Measurements from ENCODE around the gene GPR146.
"Not testable (repeated sequence)": the region's sequence is repeated elsewhere in the genome, so short reads cannot be mapped to it uniquely, and the experiment has no call there.

GPR146 gene

DNA sequence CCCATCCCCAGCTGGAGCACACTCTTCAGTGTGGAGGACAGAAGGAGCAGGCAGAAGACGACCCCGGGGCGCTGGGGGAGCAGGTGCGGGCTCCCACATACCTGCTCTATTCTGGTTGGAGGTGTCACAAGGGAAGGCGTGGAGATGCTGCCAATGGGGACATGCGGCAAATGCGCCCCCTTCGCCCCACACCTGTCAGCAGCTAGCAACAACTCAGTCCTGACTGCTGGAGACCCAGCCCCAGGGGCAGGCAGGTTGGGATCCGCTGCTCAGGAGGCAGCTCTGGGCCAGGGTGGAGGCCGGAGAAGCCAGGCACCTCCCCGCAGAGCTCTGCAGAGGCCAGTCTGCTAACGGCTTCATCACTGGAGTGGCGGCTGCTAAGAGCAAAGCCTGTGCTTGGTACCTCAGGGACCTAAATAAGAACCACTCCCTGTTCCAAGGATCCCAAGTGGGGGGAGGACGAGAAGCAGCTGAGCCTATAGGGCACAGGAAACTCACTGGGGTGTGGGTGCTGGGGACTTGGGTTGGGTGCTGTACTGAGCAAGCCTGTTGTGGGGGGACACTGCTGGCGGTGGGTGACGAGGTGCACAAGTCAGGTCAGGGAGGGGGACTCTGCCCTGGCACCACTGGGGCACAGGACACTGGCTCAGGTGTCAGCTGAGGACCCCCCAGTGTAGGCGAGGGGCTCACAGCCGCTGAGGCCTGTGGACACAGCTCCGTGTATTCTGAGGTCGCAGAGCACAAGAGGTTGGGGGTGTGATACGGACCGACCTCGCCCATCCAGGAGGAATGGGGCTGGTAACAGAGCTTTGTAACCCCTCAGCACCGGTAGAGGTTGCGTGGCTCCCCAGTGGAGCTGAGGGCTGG is 19.2 kb upstream of the GPR146 start:
- in situ Hi-C loops (cut with MboI; ENCODE audit: low sequenced_read_pairs), result no loop called here

DNA sequence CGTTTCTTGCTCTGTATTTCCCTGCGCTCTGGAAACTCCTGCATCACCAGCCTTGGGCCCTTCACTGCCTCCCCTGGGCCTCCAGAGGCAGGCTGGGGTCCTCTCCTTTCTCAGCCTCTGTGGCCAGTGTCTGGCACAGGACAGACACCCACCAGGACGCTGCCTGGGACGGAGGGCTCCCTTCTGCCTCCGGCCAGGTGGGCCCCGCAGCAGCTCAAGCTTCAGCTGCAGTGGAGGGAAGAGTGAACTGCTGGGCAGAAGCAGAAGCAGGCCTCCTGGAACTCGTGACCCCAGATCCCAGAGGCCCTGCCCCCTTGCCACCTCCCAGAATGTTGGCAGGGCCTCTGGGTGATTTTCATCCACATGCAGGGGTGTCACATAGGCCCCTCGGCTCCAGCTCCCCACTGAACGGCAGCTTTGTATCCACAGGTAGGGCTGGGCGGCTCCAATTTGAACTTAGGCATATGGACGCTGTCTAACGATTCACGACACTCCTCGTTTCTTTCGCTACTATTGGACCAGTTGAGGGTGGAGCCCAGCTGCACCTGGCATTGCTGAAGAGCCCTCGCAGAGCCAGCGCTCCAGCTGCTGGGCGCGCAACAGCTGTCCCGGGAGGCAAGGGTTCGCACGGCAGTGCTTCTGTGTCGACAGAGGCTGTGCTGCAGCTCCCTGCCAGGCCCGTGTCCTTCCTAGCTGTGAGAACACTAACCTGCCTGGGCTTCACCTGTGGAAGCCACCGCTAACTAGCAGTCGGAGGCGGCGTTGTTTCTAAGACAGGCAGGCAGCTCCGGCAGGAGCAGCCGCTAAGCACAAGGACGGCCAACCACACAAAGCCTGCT is 18.4 kb upstream of the GPR146 start:
- in situ Hi-C loops (cut with MboI; ENCODE audit: low sequenced_read_pairs), result no loop called here

DNA sequence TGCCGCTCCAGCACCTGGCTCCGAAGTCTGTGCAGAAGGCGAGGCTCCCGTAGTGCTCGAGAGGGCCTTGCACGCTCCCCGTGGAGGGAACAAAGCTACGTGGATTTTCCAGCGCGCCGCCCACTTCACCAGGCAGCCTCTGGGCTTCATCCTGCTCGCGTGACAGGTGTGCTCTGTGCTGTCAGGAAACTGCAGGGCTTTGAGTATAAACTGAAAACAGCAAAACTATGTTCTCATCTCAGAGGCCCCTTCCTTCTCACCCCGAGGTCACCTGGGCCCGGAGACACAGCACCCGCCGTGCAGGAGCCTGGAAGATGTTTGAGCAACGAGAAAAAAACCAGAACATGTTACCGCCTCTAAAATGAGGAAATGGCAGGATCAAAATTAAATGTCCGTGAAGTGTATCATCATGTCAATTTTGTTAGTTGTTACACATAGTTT is 17.6 kb upstream of the GPR146 start:
- in situ Hi-C loops (cut with MboI; ENCODE audit: low sequenced_read_pairs), result no loop called here

DNA sequence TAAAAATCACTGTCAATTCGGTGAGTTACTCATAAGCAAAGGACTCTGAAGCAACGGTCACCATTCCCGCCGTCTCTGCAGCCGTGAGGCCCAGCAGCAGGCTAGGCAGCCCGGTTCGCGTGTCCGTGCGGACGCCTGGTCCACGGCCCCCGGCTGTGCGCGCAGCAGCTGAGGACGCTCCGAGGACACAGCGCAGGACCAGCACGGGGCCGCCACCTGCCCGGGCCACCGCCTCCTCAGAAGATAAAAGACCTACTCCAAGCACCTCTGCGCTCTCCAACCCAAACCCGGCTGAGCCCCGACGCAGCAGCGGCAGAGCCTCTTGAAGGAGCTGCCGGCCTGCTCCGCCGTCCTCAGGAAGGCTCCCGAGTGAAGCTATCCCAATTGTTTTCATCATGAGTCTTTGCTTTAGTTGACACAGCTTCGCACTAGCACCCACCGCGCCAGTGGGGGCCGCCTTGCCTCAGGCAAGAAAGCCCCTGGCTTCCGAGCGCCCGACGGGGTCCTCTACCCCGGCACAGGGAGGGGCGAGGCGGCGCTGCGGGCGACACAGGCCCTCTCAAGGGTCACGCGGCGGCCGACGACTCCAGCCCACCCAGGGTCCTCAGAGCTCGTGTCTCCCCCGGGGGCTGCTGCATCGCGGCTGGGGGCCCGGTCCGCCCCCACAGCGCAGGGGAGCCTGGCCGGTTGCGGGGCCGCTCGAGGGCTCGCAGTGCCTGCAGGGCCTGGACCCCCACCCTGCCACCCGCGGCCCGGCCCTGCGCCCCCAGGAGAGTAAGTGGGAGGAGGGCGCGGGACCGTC is 16.9 kb upstream of the GPR146 start:
- in situ Hi-C loops (cut with MboI; ENCODE audit: low sequenced_read_pairs), result no loop called here

DNA sequence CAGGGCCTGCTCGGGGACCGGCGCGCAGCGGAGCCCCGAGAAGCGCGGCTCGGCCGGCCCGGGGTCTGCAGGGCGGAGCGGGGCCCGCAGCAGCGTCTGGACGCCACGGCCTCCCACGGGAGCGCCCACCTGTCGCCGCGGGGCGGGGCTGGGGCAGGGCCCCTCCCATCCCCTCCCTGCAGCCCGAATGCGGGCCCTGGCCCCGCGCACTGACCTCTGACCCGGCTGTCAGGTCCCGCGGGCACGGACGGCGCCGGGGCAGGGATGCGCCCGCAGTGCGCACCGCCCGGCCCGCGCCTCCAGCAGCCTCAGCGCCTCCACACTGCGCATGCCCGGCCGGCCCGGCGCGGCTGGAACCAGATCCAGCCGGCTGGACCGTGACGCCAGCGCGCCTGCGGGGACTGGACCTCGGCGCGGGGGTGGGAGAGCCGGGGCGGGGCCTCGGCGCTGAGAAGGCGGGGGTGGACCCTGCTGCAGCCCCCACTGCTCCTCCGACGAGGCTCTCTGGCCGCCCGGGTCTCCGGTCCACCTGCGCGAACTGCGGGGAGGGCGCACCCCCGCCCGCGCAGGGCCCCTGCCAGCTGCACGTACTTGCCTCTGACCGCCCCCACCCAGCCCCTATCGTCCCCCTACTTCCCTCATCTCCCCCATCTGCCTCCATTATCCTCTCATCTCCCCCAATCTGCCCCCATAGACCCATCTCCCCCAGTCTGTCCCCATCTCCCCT is 16.1 kb upstream of the GPR146 start:
- in situ Hi-C loops (cut with MboI; ENCODE audit: low sequenced_read_pairs), result no loop called here

DNA sequence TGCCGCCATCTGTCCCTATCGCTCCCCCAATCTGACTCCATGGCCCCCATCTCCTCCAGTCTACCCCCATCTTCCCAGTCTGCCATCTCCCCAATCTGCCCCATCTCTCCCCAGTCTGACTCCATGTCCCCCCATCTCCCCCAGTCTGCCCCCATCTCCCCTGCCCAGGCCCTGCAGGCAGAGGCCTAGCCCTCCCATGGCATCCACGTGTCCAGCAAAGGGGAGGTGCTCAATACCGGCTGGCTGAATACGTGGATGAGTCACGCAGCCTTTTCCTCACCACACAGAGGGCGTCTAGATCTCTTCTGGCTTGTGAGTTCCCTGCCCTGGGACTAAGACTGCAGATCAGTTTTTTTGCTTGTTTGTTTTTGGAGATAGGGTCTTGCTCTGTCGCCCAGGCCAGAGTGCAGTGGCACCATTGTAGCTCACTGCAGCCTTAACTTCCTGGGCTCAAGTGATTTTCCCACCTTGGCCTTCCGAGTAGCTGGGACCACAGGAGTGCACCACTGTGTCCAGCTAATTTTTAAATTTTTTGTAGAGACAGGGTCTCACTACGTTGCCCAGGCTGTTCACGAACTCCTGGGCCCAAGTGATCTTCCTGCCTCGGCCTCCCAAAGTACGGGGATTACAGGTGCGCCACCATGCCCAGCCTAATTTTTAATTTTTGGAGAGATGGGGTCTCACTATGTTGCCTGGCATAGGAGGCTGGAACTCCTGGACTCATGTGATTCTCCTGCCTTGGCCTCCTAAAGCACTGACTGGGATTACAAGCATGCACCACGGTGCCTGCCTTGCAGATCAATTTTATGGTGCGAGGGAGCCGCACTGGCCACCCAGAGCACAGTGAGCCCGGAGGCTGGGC is 15.3 kb upstream of the GPR146 start:
- in situ Hi-C loops (cut with MboI; ENCODE audit: low sequenced_read_pairs), result no loop called here

DNA sequence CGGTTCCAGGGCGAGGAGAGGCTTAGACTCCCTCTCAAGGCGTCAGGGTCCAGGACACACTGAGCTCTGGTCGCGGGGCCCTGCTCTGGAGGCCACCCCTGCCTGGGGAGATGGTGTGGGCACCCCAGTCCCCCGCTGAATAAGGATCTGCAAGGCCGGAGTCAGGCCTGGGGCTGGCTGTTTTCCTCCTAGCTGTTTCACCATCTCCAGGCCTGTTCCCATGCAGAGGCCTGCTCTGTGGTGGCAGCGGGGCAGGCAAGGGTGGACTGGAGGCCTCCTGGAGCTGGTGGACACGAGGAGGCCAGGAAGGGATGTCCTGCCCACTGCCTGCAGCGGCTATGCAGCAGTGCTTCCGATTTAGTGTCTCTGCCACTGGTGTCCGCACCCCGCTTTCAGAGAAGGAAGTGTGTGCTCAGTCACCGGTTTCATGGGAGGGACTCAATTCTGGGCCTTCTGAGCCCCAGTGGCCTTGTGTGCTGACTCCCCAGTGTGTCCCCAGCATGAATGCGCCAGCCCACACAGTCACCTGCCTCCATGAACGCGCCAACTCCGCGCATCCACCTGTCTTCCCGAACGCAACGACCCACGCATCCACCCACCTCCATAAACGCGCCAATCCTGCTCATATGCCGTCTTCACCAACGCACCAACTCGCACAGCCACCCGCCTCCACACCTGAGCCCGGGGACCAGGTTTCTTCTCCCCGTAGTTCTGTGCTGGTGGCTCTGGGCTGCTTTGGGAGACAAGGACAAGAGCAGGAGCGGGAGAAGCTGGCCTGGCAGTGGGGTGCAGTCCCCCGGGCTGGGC is 14.5 kb upstream of the GPR146 start:
- in situ Hi-C loops (cut with MboI; ENCODE audit: low sequenced_read_pairs), result no loop called here

DNA sequence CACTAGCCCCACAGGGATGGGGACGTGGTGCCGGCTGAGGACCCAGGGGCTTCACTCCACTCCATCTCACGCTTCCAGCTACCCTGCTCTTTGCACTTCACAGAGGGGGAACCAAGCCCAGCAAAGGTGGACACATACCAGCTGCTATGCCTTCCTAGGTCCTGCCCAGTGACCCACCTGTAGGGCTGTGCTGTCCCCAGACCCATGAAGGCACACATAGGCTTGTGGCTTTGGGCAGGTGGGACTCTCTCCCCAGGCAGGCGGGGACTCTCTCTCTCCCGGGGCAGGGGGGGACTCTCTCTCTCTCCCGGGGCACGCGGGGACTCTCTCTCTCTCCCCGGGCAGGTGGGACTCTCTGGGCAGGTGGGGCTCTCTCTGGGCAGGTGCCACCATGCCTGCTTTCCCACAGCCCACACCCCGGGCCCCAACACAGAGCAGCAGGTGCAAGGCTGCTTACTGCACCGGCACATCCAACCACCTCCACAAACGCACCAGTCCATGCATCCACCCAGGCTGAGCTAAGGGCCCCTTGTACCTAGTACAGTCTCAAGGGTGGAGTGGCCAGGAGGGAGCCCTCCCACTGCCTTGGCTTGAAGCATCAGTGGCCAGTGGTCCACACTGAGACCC is 13.8 kb upstream of the GPR146 start:
- in situ Hi-C loops (cut with MboI; ENCODE audit: low sequenced_read_pairs), result no loop called here

DNA sequence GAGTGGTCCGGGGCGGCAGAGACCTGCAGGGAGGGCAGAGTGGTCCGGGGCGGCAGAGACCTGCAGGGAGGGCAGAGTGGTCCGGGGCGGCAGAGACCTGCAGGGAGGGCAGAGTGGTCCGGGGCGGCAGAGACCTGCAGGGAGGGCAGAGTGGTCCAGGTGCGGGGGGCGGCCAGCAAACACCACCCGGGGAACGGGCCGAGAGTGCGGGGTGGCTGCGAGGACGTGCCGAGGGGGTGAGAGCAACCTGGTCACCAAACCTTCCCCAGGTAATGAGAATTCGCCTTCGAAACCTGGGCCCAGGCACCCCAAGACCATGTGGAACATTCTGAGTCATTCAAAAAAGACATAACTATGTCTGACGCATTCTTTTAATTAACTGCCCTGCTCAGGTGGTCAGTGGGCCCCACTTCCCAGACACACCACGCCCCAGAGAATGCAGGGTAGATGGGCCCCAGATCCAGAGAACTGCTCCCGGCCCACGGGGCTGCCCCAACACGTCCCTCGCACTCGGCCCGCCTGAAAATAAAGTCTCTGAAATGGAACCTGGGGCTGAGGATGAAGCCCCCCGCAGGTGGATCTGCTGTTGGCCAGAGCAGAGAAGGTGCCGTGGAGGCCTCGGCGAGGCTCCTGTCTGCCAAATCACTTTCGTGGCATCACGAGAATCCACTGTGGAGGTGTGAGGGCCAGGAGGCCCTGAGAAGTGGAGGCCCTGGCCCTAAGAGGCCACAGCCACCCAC is 12.5 kb upstream of the GPR146 start:
- in situ Hi-C loops (cut with MboI; ENCODE audit: low sequenced_read_pairs), result no loop called here

DNA sequence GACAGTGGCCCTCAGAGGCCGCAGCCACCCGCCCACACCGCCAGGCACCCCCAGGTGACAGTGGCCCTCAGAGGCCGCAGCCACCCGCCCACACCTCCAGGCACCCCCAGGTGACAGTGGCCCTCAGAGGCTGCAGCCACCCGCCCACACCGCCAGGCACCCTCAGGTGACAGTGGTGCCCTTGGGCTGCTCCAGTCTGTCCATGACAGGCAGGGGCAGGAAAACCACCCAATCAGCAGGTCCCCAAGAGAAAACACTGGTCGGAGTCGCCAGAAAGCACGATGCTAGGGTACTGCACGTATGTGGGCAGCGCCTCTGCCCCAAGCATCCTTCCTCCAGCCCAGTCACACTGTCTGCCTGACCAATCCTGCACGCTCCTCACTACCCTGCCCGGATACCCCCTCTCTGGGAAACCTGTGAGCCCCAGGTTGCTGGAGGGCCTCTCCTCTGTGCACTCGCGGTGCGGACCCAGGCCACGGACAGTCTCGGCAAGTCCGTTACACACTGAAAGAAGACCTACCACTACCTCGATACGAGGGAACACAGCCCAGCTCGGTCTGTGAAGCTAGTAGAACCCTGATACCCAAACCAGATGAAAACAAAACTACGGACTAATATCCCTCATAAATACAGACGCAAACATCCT is 11.7 kb upstream of the GPR146 start:
- in situ Hi-C loops (cut with MboI; ENCODE audit: low sequenced_read_pairs), result no loop called here

DNA sequence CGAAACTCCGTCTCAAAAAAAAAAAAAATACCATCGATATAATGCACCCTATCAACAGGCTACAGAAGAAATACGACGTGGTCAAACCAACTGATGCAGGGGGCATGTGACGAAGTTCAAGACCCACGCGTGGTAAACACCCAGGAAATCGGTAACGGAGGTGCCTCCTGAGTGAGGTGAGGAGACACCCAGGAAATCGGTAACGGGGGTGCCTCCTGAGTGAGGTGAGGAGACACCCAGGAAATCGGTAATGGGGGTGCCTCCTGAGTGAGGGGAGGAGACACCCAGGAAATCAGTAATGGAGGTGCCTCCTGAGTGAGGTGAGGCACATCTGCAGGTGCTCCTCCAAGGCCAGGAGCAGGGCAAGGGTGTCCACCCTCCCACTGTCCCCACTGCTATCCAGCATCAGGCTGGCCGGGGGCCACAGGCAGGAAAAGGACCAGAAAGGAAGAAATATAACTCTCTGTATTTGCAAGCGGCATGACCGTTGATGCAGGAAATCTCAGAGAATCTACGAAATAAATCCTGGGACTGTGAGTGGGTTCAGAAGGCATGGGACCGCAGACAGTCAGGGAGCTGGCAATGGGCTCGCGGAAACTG is 10.7 kb upstream of the GPR146 start:
- in situ Hi-C loops (cut with MboI; ENCODE audit: low sequenced_read_pairs), result no loop called here

DNA sequence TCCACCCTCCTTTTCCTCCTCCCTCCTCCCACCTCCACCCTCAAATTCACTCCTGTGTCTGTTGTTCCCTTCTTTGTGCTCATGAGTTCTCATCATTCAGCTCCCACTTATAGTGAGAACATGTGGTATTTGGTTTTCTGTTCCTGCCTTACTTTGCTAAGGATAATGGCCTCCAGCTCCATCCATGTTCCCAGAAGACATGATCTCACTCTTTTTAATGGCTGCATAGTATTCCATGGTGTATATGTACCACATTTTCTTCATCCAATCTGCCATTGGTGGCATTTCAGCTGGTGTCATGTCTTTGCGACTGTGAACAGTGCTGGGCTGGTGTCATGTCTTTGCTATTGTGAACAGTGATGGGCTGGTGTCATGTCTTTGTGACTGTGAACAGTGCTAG is 9.6 kb upstream of the GPR146 start:
- in situ Hi-C loops (cut with MboI; ENCODE audit: low sequenced_read_pairs), result not testable (repeated sequence)

DNA sequence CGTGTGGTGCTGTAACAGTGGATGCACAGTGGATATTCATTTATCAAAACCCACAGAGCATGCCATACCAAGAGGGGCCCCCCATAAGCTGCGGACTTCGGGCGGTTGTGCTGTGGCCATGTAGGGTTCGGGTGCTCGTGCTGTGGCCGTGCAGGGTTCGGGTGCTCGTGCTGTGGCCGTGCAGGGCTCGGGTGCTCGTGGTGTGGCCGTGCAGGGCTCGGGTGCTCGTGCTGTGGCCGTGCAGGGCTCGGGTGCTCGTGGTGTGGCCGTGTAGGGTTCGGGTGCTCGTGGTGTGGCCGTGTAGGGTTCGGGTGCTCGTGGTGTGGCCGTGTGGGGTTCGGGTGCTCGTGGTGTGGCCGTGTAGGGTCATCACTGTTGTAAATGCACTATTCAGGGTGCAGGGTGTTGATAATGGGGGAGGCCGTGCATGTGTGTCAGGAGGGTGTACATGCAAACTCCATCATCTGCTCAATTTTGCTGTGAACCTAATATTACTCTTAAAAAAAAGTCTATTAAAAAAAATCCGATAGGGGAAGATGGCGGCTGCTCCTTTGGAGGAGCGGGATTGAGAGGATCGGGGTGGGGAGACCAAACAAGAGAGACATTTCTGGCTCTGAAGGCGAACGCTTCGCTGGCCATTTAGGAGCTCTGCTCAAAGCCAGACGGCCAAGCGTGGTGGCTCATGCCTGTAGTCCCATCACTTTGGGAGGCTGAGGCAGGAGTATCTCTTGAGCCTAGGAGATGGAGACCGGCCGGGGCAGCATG is 8.0 kb upstream of the GPR146 start:
- in situ Hi-C loops (cut with MboI; ENCODE audit: low sequenced_read_pairs), result not testable (repeated sequence)

DNA sequence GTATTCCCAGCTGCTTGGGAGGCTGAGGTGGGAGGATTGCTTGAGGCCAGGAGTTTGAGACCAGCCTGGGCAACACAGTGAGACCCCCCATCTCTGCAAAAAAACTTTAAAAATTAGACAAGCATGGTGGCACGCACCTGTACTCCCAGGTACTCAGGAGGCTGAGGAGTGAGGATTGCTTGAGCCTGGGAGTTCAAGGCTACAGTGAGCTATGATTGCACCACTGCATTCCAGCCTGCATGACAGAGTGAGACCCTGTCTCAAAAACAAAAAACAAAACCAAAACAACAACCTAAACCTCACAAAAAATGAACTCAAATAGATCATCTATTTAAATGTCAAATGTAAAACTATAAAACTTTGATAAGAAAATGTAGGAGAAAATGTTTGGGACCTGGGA is 4.1 kb upstream of the GPR146 start:
- in situ Hi-C loops (cut with MboI; ENCODE audit: low sequenced_read_pairs), result not testable (repeated sequence)

DNA sequence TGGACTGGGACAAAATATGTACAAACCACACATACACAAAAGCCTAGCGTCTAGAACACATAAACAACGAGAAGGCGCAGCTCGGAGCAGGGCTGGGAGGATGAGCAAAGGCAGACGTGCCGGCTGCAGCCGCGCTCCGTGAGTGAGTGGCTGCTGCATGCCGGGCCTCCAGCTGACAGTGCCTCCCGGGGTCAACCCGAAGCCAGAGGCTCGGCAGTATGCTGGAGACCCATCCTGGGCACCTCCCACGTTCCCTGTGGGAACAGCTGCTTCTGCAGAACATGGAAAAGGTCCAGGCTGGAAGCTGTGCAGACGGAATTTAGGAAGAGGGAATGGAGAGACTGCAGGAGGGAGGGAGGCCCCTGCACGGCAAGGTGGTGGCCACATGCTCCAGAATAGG is 3.6 kb upstream of the GPR146 start:
- in situ Hi-C loops (cut with MboI; ENCODE audit: low sequenced_read_pairs), result no loop called here
